ENCODE measurements around the gene MAP3K14. TPM values are rescaled to one million over a fixed set of nuclear protein-coding genes. Genes with fewer than 3 reads are reported as not detected.
A peak's percentile ranks its signal among the peaks of the same experiment; 100 is the strongest.

The MAP3K14 gene
- total and polyA plus RNA-seq, 5 donors: 10.8 to 17.1 (median 15.0) TPM

DNA sequence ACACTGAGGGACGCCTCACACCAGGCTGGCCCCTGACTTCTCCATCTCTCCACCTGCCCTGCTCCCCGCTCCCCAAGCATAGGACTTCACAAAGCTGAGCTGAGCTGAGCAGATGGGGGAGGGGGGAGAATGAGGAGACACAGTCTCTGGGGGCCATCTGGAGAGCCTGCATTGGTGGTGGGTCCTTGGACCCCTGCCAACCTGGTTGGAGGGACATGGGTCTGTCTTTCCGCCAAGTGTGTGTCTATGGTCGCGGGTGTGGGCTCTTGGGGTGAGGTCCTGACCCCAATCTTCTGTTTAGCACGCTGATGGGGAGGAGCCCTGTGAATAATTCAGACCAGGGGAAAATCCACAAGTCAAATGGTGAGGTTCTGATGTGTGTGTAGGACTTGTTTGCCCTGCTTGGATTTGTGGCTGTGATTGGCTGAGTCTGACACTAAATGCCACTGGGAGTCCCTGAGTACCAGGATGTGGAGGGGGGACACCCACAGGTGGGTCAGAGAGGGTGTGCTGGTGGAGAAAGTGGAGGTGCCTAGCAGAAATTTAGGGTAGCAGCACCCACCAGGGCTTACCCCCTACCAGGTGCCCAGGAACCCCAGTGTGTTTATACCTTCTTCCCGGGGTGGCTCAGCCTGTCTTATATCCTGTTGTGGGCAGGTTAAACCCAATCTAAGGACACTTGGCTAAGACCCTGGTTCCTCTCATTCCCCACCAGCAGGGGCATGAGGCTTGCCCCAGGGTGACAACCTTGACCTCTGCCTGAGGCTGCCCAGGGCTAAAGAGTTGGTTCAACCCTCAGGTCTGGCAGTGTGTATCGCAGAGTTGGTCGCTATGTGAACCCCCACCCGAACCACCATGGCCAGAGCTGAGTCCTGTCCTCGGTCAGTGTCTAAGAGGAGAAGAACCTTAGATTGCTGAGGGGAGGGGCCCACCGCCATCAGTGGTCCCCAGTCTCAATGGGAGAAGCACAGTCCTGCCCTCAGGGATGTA, 93.0 kb downstream of the MAP3K14 start:
- Histone ChIP-seq H3K9me3 (ENCODE audit: control insufficient read depth, low read length) (no peaks in the 10 kb centered on the region), H3K4me1 (ENCODE audit: control insufficient read depth, insufficient read depth, low read length) (peaks cover 7% of the 10 kb centered on the region), H3K27ac (ENCODE audit: low read length) (peak overlapping the region; percentile 19), H3K27me3 (ENCODE audit: control insufficient read depth, insufficient read depth) (no peaks in the 10 kb centered on the region), H3K4me3 (ENCODE audit: low read length) (no peak overlapping the region)
- 84% methylated on average over 12 of the region's 12 CpGs for WGBS
- no peak for ATAC-seq
- peak in 2 of 3 donors; percentile 48 to 58 for DNase-seq
- intact Hi-C loops (cut with DNase I): loop anchor here in 1 of 4 donors (10.0 kb wide), 1 partner anchor 51 kb away; no protein-coding TSS in a partner anchor

DNA sequence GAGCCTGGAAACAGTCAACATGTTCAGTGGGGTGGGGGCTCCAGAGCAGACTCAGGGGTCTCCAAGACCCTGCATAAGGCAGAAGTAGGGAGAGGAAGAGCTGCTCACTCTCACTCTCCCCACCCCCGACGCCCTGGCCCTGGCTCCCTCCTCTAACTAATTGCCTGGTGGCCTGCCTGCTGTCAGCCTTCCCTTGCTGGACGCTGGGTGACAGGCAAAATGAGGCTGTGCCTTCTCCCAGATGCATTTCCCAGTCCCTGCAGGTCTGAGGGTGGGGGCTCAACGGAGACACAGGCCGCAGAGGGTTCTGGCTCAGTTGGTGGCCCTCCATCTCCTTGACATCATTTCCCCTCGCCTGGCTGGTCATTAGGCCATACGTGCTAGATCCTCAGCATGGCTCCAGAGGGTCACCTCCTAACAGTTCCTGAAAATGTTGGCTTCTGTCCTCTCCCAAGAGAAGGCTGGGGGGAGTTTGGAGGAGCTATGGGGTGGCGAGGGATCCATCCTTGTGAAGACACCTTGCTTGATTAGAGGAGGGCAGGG, 93.8 kb downstream of the MAP3K14 start:
- 51% methylated on average over 8 of the region's 8 CpGs for WGBS
- Histone ChIP-seq H3K9me3 (ENCODE audit: control insufficient read depth, low read length) (no peaks in the 10 kb centered on the region), H3K4me3 (ENCODE audit: low read length) (peak overlapping the region; percentile 94), H3K27me3 (ENCODE audit: control insufficient read depth, insufficient read depth) (no peaks in the 10 kb centered on the region), H3K4me1 (ENCODE audit: control insufficient read depth, insufficient read depth, low read length) (peaks cover under 1% of the 10 kb centered on the region), H3K27ac (ENCODE audit: low read length) (no peak overlapping the region)
- intact Hi-C loops (cut with DNase I): loop anchor here in 1 of 4 donors (10.0 kb wide), 1 partner anchor 52 kb away; no protein-coding TSS in a partner anchor
- DNase-seq (peak in 2 of 3 donors; percentile 56 to 61), ATAC-seq (no peak)

GRCh38 chr17:45222289-45222995, 94.4 kb downstream of the MAP3K14 start:
- Histone ChIP-seq H3K4me3 (ENCODE audit: low read length) (peak overlapping the region; percentile 94), H3K9me3 (ENCODE audit: control insufficient read depth, low read length) (no peaks in the 10 kb centered on the region), H3K27me3 (ENCODE audit: control insufficient read depth, insufficient read depth) (no peaks in the 10 kb centered on the region), H3K27ac (ENCODE audit: low read length) (no peak overlapping the region), H3K4me1 (ENCODE audit: control insufficient read depth, insufficient read depth, low read length) (no peaks in the 10 kb centered on the region)
- WGBS: 21% methylated on average over 33 of the region's 33 CpGs
- intact Hi-C loops (cut with DNase I): loop anchor here in 1 of 4 donors (10.0 kb wide), 1 partner anchor 52 kb away; no protein-coding TSS in a partner anchor
- ATAC-seq: no peak
- peak in 2 of 3 donors; percentile 56 to 58 for DNase-seq

- DNase-seq: peak in 2 of 3 donors; percentile 56 to 62
- intact Hi-C loops (cut with DNase I): loop anchor here in 1 of 4 donors (10.0 kb wide), 1 partner anchor 53 kb away; no protein-coding TSS in a partner anchor
- ATAC-seq: no peak
- no peaks in the 10 kb centered on the region for H3K27me3 ChIP-seq (ENCODE audit: control insufficient read depth, insufficient read depth)
- peak overlapping the region; percentile 94 for H3K4me3 ChIP-seq (ENCODE audit: low read length)
- no peak overlapping the region for H3K27ac ChIP-seq (ENCODE audit: low read length)
- no peaks in the 10 kb centered on the region for H3K4me1 ChIP-seq (ENCODE audit: control insufficient read depth, insufficient read depth, low read length)
- no peaks in the 10 kb centered on the region for H3K9me3 ChIP-seq (ENCODE audit: control insufficient read depth, low read length)
- WGBS: under 1% methylated on average over 38 of the region's 38 CpGs
Observed at GRCh38 chr17:45222014-45222288, 94.9 kb downstream of the MAP3K14 start.

DNA sequence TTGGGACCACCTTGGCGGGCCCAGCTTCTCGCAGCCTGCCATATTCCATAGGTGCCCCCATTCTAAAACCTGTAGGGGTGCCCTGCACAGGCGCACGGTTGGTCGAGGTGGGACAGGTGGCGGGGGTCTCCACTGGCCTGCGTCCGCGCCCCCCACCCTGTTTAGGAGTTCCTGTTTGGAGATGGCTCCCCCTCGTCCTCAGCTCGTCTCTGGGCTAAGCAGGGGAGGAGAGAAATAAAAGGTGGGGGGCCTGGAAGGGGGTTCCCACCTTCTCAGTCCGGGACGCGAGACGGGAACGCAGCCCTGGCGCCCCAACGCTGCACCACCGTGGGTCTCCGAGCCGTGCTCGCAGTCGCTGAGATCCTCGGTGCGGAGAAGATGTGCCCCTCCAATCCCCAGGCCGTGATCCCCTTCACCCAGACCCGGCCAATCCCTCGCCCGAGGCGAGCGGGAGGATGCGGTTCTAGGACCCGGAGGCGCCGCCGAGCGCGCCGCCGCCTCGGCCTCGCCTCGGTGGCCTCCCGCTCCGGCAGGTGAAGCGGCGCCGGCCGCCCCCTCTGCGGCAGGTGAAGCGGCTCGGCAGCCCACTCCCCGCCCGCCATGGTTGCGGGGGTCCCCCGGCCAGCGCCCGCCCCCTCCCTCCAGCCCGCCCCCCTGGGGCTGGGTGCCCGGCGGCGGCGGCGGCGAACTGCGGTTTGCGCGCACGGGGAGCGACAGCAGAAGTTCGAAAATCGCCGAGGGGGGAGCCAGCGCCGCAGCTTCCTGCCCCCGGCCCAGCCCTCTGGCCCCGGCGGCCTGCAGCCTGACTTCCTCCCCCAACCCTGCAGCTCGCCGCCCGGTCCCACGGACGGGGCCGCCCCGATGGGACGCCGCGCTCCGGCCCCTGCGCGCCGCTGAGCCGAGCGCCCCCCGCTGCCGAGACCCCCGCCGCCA, 95.5 kb downstream of the MAP3K14 start, which contains the start of gene FMNL1:
Gene FMNL1, plus strand, starts transcription at position 805 of the 933 bp plus-strand sequence. CDS start 240 bp downstream, outside the sequence.
- no peaks in the 10 kb centered on the region for H3K4me1 ChIP-seq (ENCODE audit: control insufficient read depth, insufficient read depth, low read length)
- ATAC-seq: peak in 1 of 2 donors; percentile 15
- peak within 1 kb of the TSS; percentile 94 for H3K4me3 ChIP-seq (ENCODE audit: low read length)
- peak; percentile 57 to 89 (median 83) for DNase-seq
- intact Hi-C loops (cut with DNase I): loop anchor here in 2 of 4 donors (2.0 to 10.0 kb wide), 2 partner anchors 53 to 163 kb away; no protein-coding TSS in a partner anchor
- no peak within 1 kb of the TSS for H3K27ac ChIP-seq (ENCODE audit: low read length)
- H3K9me3 ChIP-seq (ENCODE audit: control insufficient read depth, low read length): no peaks in the 10 kb centered on the region
- 5% methylated on average over 95 of the region's 98 CpGs for WGBS
- H3K27me3 ChIP-seq (ENCODE audit: control insufficient read depth, insufficient read depth): no peaks in the 10 kb centered on the region

- no peak for ATAC-seq
- intact Hi-C loops (cut with DNase I): loop anchor here in 2 of 4 donors (2.0 to 10.0 kb wide), 2 partner anchors 55 to 165 kb away; no protein-coding TSS in a partner anchor
- no peaks in the 10 kb centered on the region for H3K4me1 ChIP-seq (ENCODE audit: control insufficient read depth, insufficient read depth, low read length)
- H3K4me3 ChIP-seq (ENCODE audit: low read length): no peak overlapping the region
- H3K9me3 ChIP-seq (ENCODE audit: control insufficient read depth, low read length): no peaks in the 10 kb centered on the region
- H3K27ac ChIP-seq (ENCODE audit: low read length): no peak overlapping the region
- 94% methylated on average over 3 of the region's 3 CpGs for WGBS
- peak in 1 of 3 donors; percentile 32 for DNase-seq
- no peaks in the 10 kb centered on the region for H3K27me3 ChIP-seq (ENCODE audit: control insufficient read depth, insufficient read depth)
Observed at GRCh38 chr17:45220079-45220478, 96.7 kb downstream of the MAP3K14 start.

- Histone ChIP-seq H3K9me3 (ENCODE audit: control insufficient read depth, low read length) (no peaks in the 10 kb centered on the region), H3K27ac (ENCODE audit: low read length) (no peak overlapping the region), H3K4me3 (ENCODE audit: low read length) (no peak overlapping the region), H3K4me1 (ENCODE audit: control insufficient read depth, insufficient read depth, low read length) (no peaks in the 10 kb centered on the region), H3K27me3 (ENCODE audit: control insufficient read depth, insufficient read depth) (no peaks in the 10 kb centered on the region)
- DNase-seq (peak; percentile 82 to 95 (median 92)), ATAC-seq (peak; percentile 75 to 81)
- intact Hi-C loops (cut with DNase I): loop anchor here in 3 of 4 donors (2.0 to 5.0 kb wide), 2 partner anchors 166 to 168 kb away; no protein-coding TSS in a partner anchor
- 12% methylated on average over 12 of the region's 12 CpGs for WGBS
Observed at GRCh38 chr17:45218895-45219661, 97.7 kb downstream of the MAP3K14 start.

Data from right cardiac atrium (tissue), 5 donors.